ENCODE measurements around the gene ITPRID2.

DNA sequence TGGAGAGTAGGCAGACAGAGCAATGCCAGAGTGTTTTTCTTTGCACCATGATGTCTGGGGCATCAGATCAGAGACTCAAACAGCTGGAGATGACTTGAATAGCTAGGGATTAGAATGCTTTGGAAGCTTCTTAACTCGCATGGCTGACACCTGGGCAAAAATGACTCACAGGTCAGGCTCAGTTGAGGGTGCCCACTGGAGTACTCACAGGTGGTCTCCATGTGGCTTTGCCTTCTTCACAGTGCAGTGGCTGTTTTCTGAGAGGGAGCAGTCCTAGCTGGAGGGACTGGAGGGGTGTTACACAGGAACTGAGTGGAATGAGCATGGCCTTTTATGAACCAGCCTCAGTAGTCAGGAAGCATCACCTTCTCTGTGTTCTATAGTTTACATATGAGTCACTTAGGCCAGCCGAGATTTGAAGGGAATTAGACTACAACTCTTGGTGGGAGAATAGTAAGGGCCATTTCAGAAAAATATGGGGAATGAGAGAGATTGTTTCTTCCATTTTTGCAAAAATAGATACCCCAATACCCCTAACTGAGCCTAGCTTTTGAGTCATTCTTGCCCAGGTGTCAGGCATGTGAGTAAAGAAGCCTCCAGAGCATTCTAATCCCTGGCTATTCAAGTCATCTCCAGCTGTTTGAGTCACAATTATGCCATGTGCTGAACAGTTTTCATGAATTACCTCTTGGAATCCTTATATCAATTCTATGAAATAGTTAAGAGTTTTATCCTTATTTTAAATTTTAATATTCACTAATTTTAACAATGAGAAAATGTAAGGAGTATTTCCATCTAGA lies 87.0 kb downstream of the ITPRID2 start:
- TF ChIP-seq, protein P1, sequence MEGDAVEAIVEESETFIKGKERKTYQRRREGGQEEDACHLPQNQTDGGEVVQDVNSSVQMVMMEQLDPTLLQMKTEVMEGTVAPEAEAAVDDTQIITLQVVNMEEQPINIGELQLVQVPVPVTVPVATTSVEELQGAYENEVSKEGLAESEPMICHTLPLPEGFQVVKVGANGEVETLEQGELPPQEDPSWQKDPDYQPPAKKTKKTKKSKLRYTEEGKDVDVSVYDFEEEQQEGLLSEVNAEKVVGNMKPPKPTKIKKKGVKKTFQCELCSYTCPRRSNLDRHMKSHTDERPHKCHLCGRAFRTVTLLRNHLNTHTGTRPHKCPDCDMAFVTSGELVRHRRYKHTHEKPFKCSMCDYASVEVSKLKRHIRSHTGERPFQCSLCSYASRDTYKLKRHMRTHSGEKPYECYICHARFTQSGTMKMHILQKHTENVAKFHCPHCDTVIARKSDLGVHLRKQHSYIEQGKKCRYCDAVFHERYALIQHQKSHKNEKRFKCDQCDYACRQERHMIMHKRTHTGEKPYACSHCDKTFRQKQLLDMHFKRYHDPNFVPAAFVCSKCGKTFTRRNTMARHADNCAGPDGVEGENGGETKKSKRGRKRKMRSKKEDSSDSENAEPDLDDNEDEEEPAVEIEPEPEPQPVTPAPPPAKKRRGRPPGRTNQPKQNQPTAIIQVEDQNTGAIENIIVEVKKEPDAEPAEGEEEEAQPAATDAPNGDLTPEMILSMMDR (IDR thresholded peaks at IDR 0.05): no peak
- TF ChIP-seq POLR2A (IDR thresholded peaks at IDR 0.05): no peak
